Measurements from ENCODE around the gene INPP5A. TPM values are rescaled to one million over a fixed set of nuclear protein-coding genes. Genes with fewer than 3 reads are reported as not detected.

INPP5A gene
- total RNA-seq, 2 experiments from 2014 or later: 9.1 to 9.9 TPM

DNA sequence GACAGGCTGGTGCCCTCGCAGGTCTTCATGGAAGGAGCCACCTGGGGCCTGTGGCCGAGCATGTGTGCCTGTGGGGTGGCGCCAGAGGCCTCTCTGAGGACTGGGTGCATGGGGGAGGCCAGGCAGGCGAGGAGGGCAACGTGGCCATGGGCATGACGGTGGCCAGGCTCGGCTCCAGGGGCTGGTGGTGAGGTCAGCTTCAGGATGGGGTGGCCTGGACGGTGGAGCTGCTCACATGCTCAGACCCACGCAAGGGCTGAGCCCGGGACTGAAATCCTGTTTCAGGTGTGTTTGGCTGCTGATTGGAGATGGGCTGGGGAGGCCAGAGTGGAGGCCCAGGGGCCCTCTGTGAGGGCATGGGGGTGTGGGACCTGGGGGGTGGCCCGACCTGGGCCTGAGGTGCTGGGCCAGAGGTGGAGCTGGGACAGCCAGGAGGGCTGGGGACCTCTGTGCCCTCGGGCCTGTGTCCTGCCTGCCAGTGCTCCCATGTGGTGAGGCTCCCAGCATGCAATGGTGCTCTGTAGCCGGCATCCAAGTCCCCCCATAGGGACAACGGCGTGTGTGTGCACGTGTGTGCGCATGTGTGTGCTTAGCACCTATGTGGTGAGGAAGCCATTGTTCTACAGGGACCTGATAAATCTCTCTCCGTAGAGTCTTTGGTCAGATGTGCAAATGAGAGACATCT is 71.1 kb downstream of the INPP5A start:
- H3K27me3 Mint-ChIP-seq: peaks cover 1% of the 10 kb centered on the region
- no peak for DNase-seq
- no peaks in the 10 kb centered on the region for H3K36me3 Mint-ChIP-seq (ENCODE audit: low read depth)
- ChIA-PET POLR2A (no interaction called here), CTCF (interaction anchor here (0.6 kb wide), 1 partner anchor 38 kb away, joined by 3 read pairs; no protein-coding TSS in a partner anchor)
- H3K4me1 Mint-ChIP-seq: peaks cover 11% of the 10 kb centered on the region
- no peak overlapping the region for H3K27ac Mint-ChIP-seq
- peaks cover 5% of the 10 kb centered on the region for H3K9me3 Mint-ChIP-seq
- no peak overlapping the region for H3K4me3 Mint-ChIP-seq

DNA sequence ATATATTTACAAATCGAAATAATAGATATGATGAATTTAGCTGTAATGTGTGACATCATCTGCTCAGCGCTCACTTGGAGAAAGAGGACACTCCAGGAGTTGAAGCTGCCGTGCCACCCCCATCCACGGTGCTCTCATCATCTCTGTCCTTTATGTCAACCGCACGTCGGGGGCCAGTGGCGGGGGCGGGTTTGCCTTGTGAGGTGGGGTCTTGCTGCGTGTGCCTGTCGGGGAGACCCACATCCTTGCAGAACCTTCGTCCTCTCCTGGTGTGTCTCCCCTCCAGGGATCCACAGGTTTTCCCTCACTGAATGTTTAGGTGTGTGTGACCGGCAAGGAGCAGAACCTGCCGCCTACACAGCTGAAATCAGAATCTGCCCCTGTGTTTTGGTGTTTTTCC is 71.6 kb downstream of the INPP5A start:
- Mint-ChIP-seq H3K4me3 (no peak overlapping the region), H3K4me1 (peaks cover 11% of the 10 kb centered on the region), H3K27ac (no peak overlapping the region), H3K9me3 (peaks cover 4% of the 10 kb centered on the region), H3K27me3 (peaks cover 1% of the 10 kb centered on the region), H3K36me3 (ENCODE audit: low read depth) (no peaks in the 10 kb centered on the region)
- no peak for DNase-seq
- POLR2A ChIA-PET: no interaction called here
- CTCF ChIA-PET: no interaction called here

DNA sequence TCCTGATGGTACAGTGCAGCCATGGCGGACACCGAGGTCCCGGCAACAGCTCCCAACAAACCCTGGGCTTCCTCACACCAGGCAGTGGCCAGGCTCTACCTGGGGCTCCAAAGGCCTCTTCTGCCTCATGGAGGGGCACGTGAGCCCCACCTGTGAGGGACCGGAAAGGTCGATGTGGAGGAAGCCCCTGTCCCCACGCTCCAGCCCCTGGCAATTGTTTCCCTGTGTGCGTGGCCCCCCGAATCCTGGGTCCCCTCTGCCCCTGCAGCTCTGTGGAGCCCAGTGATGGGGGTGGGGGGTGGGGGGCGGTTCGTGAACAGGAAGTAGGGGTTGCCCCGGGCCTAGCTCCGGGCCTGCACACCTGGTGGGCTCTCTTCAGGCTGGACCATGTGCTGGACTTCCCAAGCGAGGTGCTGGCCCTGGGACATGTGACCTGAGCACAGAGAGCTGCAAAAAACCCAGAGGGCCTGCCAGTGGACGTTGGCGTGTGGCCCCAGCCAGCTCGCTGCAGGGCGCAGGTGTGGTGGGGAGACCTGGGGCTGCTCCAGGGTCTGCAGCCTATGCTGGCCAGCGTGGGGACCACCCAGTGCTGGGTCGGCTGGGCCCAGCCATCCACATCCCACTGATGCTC is 72.6 kb downstream of the INPP5A start:
- Mint-ChIP-seq H3K4me3 (no peak overlapping the region), H3K9me3 (no peaks in the 10 kb centered on the region), H3K4me1 (peaks cover 9% of the 10 kb centered on the region), H3K27ac (no peak overlapping the region), H3K27me3 (peaks cover 1% of the 10 kb centered on the region), H3K36me3 (ENCODE audit: low read depth) (no peaks in the 10 kb centered on the region)
- ChIA-PET POLR2A (no interaction called here), CTCF (no interaction called here)
- no peak for DNase-seq

DNA sequence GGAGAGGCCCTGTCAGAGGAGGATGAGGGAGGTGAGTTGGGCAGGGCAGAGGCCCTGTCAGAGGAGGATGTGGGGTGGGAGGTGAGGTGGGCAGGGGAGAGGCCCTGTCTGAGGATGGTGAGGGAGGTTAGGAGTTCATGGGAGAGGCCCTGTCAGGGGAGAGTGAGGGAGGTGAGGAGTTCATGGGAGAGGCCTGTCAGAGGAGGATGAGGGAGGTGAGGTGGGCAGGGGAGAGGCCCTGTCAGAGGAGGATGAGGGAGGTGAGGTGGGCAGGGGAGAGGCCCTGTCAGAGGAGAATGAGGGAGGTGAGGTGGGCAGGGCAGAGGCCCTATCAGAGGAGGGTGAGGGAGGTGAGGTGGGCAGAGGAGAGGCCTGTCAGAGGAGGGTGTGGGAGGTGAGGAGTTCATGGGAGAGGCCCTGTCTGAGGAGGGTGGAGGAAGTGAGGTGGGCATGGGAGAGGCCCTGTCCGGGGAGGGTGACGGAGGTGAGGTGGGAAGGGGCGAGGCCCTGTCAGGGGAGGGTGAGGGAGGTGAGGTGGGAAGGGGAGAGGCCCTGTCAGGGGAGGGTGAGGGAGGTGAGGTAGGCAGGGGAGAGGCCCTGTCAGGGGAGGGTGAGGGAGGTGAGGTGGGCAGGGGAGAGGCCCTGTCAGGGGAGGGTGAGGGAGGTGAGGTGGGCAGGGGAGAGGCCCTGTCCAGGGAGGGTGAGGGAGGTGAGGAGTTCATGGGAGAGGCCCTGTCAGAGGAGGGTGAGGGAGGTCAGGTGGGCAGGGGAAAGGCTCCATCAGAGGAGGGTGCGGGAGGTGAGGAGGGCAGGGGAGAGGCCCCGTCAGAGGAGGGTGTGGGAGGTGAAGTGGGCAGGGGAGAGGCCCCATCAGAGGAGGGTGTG is 73.7 kb downstream of the INPP5A start:
- no peak for DNase-seq
- peaks cover 7% of the 10 kb centered on the region for H3K36me3 Mint-ChIP-seq (ENCODE audit: low read depth)
- H3K4me3 Mint-ChIP-seq: no peak overlapping the region
- H3K27ac Mint-ChIP-seq: peak overlapping the region; percentile 42
- H3K27me3 Mint-ChIP-seq: peaks cover 1% of the 10 kb centered on the region
- H3K4me1 Mint-ChIP-seq: peaks cover 20% of the 10 kb centered on the region
- peaks cover 4% of the 10 kb centered on the region for H3K9me3 Mint-ChIP-seq
- ChIA-PET CTCF (interaction anchor here (1.1 kb wide), 1 partner anchor 39 kb away, joined by 4 read pairs; no protein-coding TSS in a partner anchor), POLR2A (no interaction called here)

DNA sequence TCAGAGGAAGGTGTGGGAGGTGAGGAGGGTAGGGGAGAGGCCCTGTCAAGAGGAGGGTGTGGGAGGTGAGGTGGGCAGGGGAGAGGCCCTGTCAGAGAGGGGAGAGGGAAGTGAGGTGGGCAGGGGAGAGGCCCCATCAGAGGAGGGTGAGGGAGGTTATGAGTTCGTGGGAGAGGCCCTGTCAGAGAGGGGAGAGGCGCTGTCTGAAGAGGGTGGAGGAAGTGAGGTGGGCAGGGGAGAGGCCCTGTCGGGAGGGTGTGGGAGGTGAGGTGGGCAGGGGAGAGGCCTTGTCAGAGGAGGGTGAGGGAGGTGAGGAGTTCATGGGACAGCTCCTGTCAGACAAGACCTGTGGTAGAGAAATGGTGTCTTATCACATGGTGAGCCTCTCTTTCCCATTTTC is 74.4 kb downstream of the INPP5A start:
- Mint-ChIP-seq H3K4me1 (peaks cover 26% of the 10 kb centered on the region), H3K36me3 (ENCODE audit: low read depth) (peaks cover 11% of the 10 kb centered on the region), H3K27me3 (peaks cover 1% of the 10 kb centered on the region), H3K27ac (no peak overlapping the region), H3K4me3 (no peak overlapping the region), H3K9me3 (peaks cover 8% of the 10 kb centered on the region)
- CTCF ChIA-PET: interaction anchor here (0.7 to 1.1 kb wide), 2 partner anchors 40 to 562 kb away, joined by 3 to 4 read pairs; no protein-coding TSS in a partner anchor
- no peak for DNase-seq
- POLR2A ChIA-PET: no interaction called here

DNA sequence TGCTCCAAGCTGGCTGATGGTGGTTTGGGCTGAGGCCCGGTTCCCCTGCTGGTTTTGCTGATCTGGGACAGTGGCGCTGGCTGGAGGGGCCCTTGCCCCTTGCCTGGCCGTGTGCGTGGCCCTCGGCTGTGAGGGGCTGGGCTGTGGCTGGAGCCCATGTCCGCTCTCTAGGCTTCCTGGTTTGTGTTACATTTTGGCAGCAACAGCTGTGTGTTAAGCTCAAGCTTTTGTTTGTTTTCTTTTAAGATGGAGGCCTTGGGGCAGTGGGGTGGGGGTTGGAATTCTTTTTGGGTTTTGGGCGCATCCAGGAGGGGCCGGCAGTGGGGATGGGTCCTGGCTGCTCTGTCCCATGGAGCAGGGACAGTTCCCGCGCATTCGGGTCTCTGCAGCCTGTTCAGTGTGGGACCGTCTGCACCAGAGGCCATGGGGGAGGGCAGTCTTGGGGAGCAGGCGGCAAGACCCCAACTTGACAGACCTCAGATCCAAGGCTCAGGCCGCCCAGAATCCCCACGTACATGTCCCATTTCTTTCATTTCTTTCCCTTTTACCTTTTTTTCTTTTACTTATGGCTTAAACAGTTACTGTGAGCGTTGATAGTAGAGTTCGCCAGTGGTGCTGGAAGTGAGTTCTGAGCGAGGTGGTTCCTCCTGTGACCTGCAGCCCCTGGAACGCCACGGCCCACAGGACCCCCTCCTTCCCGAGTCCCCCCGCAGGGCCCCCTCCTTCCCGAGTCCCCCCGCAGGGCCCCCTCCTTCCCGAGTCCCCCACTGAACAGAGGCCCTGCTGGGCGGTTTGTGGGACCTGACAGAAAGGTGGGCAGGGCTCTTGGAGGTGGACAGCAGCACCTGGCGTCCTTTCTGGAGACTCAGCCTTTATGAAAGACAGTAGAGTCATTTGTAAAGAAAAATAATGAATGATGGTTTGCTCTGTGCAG is 75.3 kb downstream of the INPP5A start:
- peaks cover 1% of the 10 kb centered on the region for H3K27me3 Mint-ChIP-seq
- peaks cover 26% of the 10 kb centered on the region for H3K4me1 Mint-ChIP-seq
- H3K9me3 Mint-ChIP-seq: peaks cover 8% of the 10 kb centered on the region
- ChIA-PET CTCF (interaction anchor here (0.7 to 1.1 kb wide), 2 partner anchors 41 to 563 kb away, joined by 3 to 4 read pairs; no protein-coding TSS in a partner anchor), POLR2A (no interaction called here)
- no peak overlapping the region for H3K27ac Mint-ChIP-seq
- H3K36me3 Mint-ChIP-seq (ENCODE audit: low read depth): peaks cover 13% of the 10 kb centered on the region
- no peak for DNase-seq
- no peak overlapping the region for H3K4me3 Mint-ChIP-seq

DNA sequence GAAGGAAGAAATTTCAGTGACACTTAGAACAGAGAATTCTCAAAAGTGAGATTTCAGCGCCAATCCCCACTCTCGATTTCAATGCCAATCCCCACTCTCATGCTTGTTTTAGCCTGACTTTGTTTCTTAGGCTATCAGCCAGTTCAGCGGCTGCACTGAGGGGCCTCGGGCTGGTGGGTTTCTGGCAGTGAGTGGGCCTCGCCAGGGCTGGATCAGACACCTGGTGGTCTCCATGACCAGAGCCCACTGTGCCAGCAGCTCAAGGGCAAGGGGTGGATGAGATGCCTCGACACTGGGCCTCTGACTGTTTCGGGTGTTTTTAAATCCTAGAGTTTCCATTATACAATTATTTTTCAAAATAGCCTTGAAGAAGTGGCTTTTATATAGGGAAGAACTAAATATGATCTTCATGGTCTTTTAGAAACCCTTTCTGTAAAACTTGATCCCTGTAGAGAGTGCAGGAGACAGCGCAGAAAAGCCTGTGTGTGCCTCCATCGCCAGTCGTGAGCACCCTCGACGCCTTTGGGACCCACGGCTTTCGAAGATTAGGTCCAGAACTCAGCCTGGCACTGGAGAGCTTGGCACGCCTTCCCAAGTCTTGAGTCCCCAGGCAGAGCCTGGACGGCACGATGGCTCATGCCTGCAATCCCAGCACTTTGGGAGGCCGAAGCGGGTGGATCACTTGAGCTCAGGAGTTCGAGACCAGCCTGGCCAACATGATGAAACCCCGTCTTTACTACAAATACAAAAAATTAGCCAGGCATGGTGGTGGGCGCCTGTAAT is 76.2 kb downstream of the INPP5A start:
- no peak overlapping the region for H3K27ac Mint-ChIP-seq
- peaks cover 20% of the 10 kb centered on the region for H3K36me3 Mint-ChIP-seq (ENCODE audit: low read depth)
- H3K4me3 Mint-ChIP-seq: no peak overlapping the region
- H3K4me1 Mint-ChIP-seq: peaks cover 26% of the 10 kb centered on the region
- peaks cover 15% of the 10 kb centered on the region for H3K9me3 Mint-ChIP-seq
- H3K27me3 Mint-ChIP-seq: peaks cover 1% of the 10 kb centered on the region
- ChIA-PET POLR2A (no interaction called here), CTCF (no interaction called here)
- DNase-seq: no peak

DNA sequence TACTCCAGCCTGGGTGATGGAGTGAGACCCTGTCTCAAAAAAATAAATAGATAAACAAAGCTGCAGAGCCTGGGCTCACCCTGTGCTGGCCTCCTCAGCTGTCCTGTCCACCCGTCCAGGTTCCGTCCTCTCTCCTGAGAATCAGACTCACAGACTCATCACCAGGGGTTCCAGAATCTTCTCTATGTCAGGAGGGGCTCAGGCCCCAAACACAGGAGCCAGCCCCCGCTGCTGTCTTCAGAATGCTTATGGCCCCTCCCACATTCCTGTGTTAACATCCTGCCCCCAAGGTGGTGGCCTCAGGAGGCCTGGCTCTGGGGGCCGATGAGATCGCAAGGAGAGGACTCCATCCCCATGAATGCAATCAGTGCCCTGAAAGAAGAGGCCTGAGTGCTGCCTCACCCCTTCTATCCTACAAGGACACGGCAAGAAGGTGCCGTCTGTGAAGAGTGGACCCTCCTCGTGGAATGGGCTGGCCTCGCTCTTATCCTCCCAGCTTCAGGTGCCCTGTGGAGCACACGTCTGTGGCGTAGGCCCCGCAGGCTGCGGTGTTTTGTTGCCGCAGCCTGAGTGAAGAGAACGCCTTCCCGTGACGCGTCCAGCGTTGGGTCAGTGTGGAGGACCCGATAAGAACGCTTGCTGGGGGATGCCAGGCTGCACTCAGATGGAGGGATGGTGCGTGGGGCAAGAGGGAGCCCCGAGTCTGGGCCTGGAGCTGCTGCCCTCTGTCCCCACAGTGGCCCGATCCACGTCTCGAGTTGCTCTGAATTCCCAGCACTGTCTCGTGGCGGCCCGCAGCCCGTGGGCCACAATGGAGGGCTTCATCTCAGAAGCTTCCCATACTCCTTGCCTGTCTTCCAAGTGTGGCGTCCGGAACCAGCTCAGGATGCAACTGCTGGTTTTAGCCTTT is 77.1 kb downstream of the INPP5A start:
- Mint-ChIP-seq H3K9me3 (peaks cover 19% of the 10 kb centered on the region), H3K4me1 (peaks cover 26% of the 10 kb centered on the region), H3K36me3 (ENCODE audit: low read depth) (peaks cover 20% of the 10 kb centered on the region), H3K27ac (no peak overlapping the region), H3K4me3 (no peak overlapping the region), H3K27me3 (peaks cover 1% of the 10 kb centered on the region)
- CTCF ChIA-PET: interaction anchor here (0.9 kb wide), 1 partner anchor 27 kb away, joined by 3 read pairs; no protein-coding TSS in a partner anchor
- POLR2A ChIA-PET: no interaction called here
- DNase-seq: no peak

DNA sequence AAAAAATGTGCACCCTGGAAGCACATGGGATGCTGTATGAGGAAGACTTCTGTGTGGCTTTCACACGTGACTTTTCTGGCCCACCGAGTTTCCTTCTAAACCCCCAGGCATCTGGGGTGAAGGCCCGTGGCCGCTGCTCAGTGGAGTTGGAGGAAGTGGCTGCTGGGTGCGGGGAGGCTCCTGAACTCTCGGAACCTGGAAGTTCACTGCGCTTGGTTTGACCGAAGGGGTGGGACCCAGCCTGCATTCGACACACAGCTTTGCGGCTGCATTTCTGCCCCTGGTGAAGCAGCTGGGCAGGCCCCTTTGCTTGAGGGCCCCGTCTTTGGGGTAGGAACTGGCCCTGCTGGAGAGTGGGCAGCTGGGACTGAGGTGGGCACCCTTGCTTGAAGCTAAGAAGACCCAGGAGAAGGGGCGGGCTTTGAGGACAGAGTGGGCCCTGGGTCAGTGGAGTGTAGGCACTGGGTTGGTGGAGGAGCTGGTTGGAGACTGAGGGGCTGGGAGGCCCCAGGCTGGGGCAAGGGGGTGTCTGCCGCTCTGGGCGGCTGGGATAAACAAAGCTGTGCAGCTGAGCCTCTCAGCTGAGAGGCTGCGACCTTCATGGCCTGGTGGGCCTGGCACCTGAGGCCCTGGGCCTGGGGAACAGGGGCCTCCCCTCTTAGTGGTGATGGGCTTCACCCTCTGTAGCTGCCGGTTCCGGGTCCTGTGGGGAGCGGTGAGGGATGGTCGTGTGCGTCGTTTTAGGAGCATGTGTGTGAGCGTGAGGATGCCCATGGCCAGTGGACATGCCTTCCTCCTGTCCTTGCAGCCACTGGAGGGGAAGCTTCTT is 78.0 kb downstream of the INPP5A start:
- H3K9me3 Mint-ChIP-seq: peaks cover 25% of the 10 kb centered on the region
- ChIA-PET CTCF (interaction anchor here (0.9 kb wide), 1 partner anchor 28 kb away, joined by 3 read pairs; no protein-coding TSS in a partner anchor), POLR2A (no interaction called here)
- peaks cover 24% of the 10 kb centered on the region for H3K36me3 Mint-ChIP-seq (ENCODE audit: low read depth)
- H3K4me1 Mint-ChIP-seq: peaks cover 26% of the 10 kb centered on the region
- H3K27ac Mint-ChIP-seq: peak overlapping the region; percentile 79
- no peak overlapping the region for H3K4me3 Mint-ChIP-seq
- no peak for DNase-seq
- H3K27me3 Mint-ChIP-seq: peaks cover 1% of the 10 kb centered on the region

DNA sequence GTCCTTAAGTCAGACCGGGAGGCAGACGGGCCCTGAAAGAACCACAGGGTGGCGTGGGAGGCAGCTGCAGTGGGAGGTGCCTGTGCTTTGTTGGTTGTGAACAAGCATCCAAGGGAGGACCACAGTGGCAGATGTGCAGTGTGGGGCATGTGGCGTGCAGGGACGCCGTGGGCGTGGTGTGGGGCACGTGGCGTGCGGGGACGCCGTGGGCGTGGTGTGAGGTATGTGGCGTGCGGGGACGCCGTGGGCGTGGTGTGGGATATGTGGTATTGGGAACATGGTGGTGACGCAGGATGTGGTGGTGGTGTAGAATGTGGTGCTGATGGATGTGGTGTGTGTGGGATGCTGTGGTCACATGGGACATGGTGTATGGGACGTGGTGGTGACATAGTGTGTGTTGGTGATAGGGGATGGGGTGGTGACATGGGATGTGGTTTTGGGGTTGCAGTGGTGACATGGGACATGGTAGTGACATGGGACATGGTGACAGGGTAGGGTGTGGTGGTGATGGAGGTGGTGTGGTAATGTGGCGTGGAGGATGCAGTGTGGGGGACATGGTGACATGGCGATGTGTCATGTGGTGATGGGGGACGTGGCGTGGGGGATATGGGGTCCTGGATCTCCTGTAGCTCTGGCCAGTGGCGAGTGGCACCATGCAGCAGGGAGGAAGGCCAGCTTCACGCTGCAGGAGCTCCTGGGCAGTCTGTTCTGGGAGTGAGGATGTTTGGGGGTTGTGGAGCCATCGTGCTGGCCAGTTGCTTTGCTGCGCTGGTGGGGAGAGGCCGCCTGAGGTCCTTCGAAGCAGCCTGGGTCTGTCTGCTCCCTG is 78.8 kb downstream of the INPP5A start:
- CTCF ChIA-PET: interaction anchor here (0.7 kb wide), 1 partner anchor 34 kb away, joined by 3 read pairs; no protein-coding TSS in a partner anchor
- Mint-ChIP-seq H3K27me3 (peaks cover 1% of the 10 kb centered on the region), H3K4me3 (peak overlapping the region; percentile 33), H3K27ac (peak overlapping the region; percentile 79), H3K4me1 (peaks cover 21% of the 10 kb centered on the region), H3K9me3 (peaks cover 33% of the 10 kb centered on the region), H3K36me3 (ENCODE audit: low read depth) (peaks cover 29% of the 10 kb centered on the region)
- DNase-seq: peak; percentile 49
- POLR2A ChIA-PET: no interaction called here

Measured in activated CD4-positive, alpha-beta T cell treated with anti-CD3 and anti-CD28 coated beads, Interleukin-2, amount 10 ng/mL, durations not matched to agents 7 days and 5 days (primary cell).